Measurements from ENCODE around the gene AFF4. TPM values are rescaled to one million over a fixed set of nuclear protein-coding genes. Genes with fewer than 3 reads are reported as not detected.

AFF4 gene
- total RNA-seq, 4 donors from 2014 or later, result 36.7 to 153 (median 67.5) TPM

DNA sequence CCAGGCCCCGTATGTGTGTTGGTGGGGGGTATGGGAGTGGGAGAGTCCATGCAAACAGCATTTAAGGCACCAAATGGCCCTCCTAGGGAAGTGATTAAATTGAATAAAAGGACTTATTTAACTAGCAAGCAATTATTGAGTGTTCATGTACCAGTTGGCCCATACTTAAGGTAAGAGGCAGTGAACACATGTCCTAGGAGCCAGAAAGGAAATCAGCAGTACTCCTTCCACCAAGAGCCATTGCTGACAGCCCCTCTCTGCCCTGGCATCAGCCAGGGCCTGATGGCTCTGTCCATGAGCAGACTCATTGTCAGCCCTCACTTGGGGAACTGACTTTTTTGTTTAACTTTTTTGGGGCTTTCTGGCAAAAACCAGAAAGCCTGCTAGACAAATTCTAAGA, 122.5 kb downstream of the AFF4 start:
- Histone ChIP-seq H3K27ac (no peak overlapping the region), H3K36me3 (no peaks in the 10 kb centered on the region), H3K4me3 (no peak overlapping the region), H3K27me3 (no peaks in the 10 kb centered on the region), H3K4me1 (no peaks in the 10 kb centered on the region), H3K9me3 (no peaks in the 10 kb centered on the region)
- TF ChIP-seq POLR2A (IDR thresholded peaks at IDR 0.05), result no peak
- TF ChIP-seq, protein P1, sequence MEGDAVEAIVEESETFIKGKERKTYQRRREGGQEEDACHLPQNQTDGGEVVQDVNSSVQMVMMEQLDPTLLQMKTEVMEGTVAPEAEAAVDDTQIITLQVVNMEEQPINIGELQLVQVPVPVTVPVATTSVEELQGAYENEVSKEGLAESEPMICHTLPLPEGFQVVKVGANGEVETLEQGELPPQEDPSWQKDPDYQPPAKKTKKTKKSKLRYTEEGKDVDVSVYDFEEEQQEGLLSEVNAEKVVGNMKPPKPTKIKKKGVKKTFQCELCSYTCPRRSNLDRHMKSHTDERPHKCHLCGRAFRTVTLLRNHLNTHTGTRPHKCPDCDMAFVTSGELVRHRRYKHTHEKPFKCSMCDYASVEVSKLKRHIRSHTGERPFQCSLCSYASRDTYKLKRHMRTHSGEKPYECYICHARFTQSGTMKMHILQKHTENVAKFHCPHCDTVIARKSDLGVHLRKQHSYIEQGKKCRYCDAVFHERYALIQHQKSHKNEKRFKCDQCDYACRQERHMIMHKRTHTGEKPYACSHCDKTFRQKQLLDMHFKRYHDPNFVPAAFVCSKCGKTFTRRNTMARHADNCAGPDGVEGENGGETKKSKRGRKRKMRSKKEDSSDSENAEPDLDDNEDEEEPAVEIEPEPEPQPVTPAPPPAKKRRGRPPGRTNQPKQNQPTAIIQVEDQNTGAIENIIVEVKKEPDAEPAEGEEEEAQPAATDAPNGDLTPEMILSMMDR (IDR thresholded peaks at IDR 0.05 in 4 of 5, conservative IDR thresholded peaks at IDR 0.05 in 1 of 5), result no peak
- in situ Hi-C loops (cut with MboI; ENCODE audit: low sequenced_read_pairs in 4 of 4), result no loop called here
- ATAC-seq (no peak), DNase-seq (no peak)
- intact Hi-C loops (cut with DNase I; ENCODE audit: low total_unique reads), result no loop called here

DNA sequence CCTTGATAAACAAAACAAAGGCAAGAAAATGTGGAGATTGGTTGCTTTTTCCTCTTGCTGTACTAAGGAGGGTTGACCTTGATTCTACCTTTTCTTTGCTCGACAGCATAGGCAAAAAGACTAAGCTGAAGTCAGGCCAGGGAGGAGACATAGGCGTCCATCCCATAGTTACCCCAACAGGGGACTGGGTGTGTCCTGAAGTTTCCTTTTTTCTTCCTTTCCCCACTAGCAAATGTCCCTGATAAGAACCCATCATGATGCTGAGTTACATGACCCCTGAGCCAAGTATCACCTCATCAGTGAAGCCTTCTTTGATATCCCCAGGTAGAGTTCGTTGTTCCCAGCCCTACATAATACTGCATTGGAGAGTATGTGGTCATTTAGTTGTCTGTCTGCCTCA, 123.1 kb downstream of the AFF4 start:
- intact Hi-C loops (cut with DNase I; ENCODE audit: low total_unique reads), result no loop called here
- H3K36me3 ChIP-seq, result no peaks in the 10 kb centered on the region

DNA sequence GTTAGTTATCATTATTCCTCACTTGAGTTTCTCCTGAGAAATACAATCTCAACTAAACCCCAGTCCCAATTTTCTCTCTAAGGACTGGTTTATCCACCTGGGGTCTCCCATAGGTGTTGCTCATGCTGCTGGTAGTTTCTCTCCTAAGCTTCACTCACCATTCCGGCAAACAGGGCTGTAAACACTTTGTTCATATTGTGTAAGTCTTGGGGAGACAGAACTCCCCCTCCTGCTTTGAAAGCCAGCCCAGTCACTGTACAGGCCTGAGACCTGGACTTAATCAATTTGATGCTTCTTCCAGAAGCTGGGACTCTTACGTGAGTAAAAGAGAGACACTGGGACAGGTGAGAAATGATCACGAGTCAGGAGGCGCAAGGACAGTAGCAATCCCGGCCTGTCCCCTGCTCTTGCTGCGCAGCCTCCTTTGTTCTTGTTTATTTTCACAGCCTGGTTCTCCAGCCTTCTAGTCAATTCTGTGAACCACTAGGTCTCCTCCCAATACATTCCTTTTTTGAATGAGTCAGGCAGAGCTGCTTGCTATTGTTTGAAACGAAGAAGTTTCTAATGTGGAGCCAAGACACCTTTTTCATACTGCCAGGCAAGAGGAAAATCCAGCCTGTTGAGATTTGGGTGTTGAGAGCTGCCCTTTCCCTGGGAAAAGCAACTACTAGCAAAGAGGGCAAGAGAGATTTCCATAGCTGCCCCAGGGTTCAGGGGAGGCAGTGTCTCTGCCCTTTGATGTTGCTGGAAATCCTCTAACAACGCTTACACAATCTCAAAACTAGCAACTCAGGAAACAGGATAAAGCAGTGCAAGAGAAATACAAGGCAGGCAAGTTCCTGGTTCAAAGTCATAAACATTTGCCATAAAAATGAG, 123.8 kb downstream of the AFF4 start:
- Histone ChIP-seq H3K27ac (peak overlapping the region; percentile 9 to 48 (median 36)), H3K9me3 (no peaks in the 10 kb centered on the region), H3K4me3 (no peak overlapping the region), H3K4me1 (no peaks in the 10 kb centered on the region), H3K36me3 (no peaks in the 10 kb centered on the region), H3K27me3 (no peaks in the 10 kb centered on the region)
- intact Hi-C loops (cut with DNase I; ENCODE audit: low total_unique reads), result no loop called here
- no peak for TF ChIP-seq POLR2A (IDR thresholded peaks at IDR 0.05)
- TF ChIP-seq, protein P1 (IDR thresholded peaks at IDR 0.05 in 4 of 5, conservative IDR thresholded peaks at IDR 0.05 in 1 of 5), result no peak
- DNase-seq (no peak), ATAC-seq (no peak)
- in situ Hi-C loops (cut with MboI; ENCODE audit: low sequenced_read_pairs in 4 of 4), result no loop called here

More for the DNA sequence above, 123.1 kb downstream of the AFF4 start:
- Histone ChIP-seq H3K4me1 (no peaks in the 10 kb centered on the region), H3K27ac (peak overlapping the region in 1 of 4 donors; percentile 18), H3K9me3 (no peaks in the 10 kb centered on the region), H3K4me3 (no peak overlapping the region), H3K27me3 (no peaks in the 10 kb centered on the region)
- DNase-seq, result no peak
- no peak for TF ChIP-seq POLR2A (IDR thresholded peaks at IDR 0.05)
- TF ChIP-seq, protein P1 (IDR thresholded peaks at IDR 0.05 in 4 of 5, conservative IDR thresholded peaks at IDR 0.05 in 1 of 5), result no peak
- in situ Hi-C loops (cut with MboI; ENCODE audit: low sequenced_read_pairs in 4 of 4), result no loop called here
- ATAC-seq, result no peak

DNA sequence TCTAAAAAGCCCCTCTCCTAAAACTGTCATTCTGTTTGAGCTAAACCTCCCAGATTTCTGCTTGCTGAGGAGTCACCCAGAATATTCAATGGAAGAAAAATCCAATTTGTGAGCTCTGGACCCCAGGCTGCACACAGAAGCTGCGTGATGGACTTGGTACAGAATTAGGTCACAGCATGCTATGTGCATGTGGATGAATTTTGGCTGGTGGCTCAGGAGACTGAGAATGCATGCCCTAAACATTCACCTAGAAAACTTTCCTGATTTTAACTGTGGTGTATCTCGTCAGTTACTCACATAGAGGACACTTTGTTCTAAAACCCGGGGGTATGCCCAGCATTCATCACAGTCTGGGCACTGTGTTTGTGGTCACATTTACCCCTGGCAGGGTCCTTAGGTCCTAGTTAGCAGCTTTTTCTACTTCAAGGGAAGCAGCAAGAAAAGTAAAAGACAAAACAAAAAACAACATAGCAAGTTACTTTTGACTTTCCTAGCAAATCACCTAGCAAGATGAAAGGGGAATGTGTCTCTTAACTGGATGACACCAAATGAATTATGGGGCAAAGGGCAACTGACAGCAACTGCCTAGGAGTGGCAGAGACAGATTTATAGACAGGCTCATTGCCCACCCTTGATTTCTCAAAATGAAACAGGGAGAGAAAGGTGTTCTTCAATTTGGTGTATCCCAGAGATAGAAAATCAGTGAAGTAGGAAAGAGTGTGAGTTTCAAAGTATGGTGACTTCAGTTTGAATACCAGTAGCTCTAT, 124.7 kb downstream of the AFF4 start:
- intact Hi-C loops (cut with DNase I; ENCODE audit: low total_unique reads) (no loop called here), in situ Hi-C loops (cut with MboI; ENCODE audit: low sequenced_read_pairs in 4 of 4) (no loop called here)
- no peak for TF ChIP-seq POLR2A (IDR thresholded peaks at IDR 0.05)
- TF ChIP-seq, protein P1 (IDR thresholded peaks at IDR 0.05 in 4 of 5, conservative IDR thresholded peaks at IDR 0.05 in 1 of 5), result no peak
- H3K27me3 ChIP-seq, result no peaks in the 10 kb centered on the region
- ATAC-seq (no peak), DNase-seq (no peak)
- no peak overlapping the region for H3K27ac ChIP-seq
- no peaks in the 10 kb centered on the region for H3K9me3 ChIP-seq
- H3K4me3 ChIP-seq, result no peak overlapping the region
- no peaks in the 10 kb centered on the region for H3K4me1 ChIP-seq
- H3K36me3 ChIP-seq, result no peaks in the 10 kb centered on the region
